ENCODE results near the gene RARB. TPM values are rescaled to one million over a fixed set of nuclear protein-coding genes. Genes with fewer than 3 reads are reported as not detected.

The RARB gene
- total and polyA plus RNA-seq, 2 experiments from 2014 or later, result 0.14 to 0.42 TPM

DNA sequence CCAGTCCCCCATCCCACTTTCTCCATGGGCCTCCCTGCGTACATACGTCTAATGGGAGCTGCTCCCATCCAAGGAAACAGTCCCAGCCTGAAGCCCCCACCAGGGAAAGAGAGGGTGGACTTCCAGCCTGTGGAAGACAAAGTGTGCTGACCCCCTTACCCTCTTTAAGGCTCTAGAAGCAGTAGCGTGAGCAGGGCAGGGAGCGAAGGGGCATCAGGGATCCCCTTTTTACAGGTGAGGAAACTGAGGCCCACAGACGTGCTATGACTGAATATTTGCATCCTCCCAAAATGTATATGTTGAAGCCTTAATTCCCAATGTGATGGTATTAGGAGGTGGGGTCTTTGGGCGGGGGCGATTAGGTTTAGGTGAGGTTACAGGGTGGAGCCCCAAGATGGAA lies 153.3 kb downstream of the RARB start:
- H3K9me3 Mint-ChIP-seq, result no peaks in the 10 kb centered on the region
- Histone ChIP-seq H3K79me2 (replicated peaks; ENCODE audit: insufficient read depth) (no peaks in the 10 kb centered on the region), H4K20me1 (replicated peaks; ENCODE audit: insufficient read depth) (no peaks in the 10 kb centered on the region), H3K27ac (ENCODE audit: low read depth) (no peak overlapping the region), H3K36me3 (ENCODE audit: insufficient read depth) (no peaks in the 10 kb centered on the region), H3K9me2 (ENCODE audit: insufficient read depth) (peaks cover 5% of the 10 kb centered on the region; the same call in 1 of the 2 replicates), H3K4me1 (ENCODE audit: insufficient read depth) (no peaks in the 10 kb centered on the region), H3K27me3 (ENCODE audit: insufficient read depth) (no peaks in the 10 kb centered on the region), H2AFZ (no peak overlapping the region), H3K4me2 (no peak overlapping the region), H3F3A (replicated peaks; ENCODE audit: low read depth) (no peaks in the 10 kb centered on the region), H3K4me3 (no peak overlapping the region)
- no peaks in the 10 kb centered on the region for H3K36me3 Mint-ChIP-seq (ENCODE audit: low read depth)
- H3K27me3 Mint-ChIP-seq (ENCODE audit: insufficient read depth, low read depth, poor library complexity), result peaks cover 12% of the 10 kb centered on the region
- H3K27ac Mint-ChIP-seq, result no peak overlapping the region
- H3K4me3 Mint-ChIP-seq, result no peak overlapping the region
- H3K4me1 Mint-ChIP-seq, result peaks cover 8% of the 10 kb centered on the region; the same call in 2 of the 3 replicates
- DNase-seq (ENCODE audit: low spot score) (no peak), ATAC-seq (no peak)
- TF ChIP-seq NANOG (IDR thresholded peaks at IDR 0.05; ENCODE audit: borderline replicate concordance) (no peak), STAT1 (IDR thresholded peaks at IDR 0.05; ENCODE audit: unreplicated experiment) (no peak), EZH2phosphoT487 (IDR thresholded peaks at IDR 0.05; ENCODE audit: unreplicated experiment) (no peak), CREB1 (CRISPR knock-in tag; IDR thresholded peaks at IDR 0.05; ENCODE audit: low read depth) (no peak), POLR2AphosphoS5 (IDR thresholded peaks at IDR 0.05; ENCODE audit: low read depth) (no peak), ZNF331 (CRISPR knock-in tag; IDR thresholded peaks at IDR 0.05; ENCODE audit: low read depth) (no peak), JUNB (IDR thresholded peaks at IDR 0.05; ENCODE audit: unreplicated experiment) (no peak), ZNF114 (CRISPR knock-in tag; IDR thresholded peaks at IDR 0.05) (no peak), EZH2 (IDR thresholded peaks at IDR 0.05; ENCODE audit: low read depth, unreplicated experiment) (no peak)
- TF ChIP-seq, protein P1, sequence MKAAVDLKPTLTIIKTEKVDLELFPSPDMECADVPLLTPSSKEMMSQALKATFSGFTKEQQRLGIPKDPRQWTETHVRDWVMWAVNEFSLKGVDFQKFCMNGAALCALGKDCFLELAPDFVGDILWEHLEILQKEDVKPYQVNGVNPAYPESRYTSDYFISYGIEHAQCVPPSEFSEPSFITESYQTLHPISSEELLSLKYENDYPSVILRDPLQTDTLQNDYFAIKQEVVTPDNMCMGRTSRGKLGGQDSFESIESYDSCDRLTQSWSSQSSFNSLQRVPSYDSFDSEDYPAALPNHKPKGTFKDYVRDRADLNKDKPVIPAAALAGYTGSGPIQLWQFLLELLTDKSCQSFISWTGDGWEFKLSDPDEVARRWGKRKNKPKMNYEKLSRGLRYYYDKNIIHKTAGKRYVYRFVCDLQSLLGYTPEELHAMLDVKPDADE (IDR thresholded peaks at IDR 0.05), result no peak
- TF ChIP-seq, protein P2, sequence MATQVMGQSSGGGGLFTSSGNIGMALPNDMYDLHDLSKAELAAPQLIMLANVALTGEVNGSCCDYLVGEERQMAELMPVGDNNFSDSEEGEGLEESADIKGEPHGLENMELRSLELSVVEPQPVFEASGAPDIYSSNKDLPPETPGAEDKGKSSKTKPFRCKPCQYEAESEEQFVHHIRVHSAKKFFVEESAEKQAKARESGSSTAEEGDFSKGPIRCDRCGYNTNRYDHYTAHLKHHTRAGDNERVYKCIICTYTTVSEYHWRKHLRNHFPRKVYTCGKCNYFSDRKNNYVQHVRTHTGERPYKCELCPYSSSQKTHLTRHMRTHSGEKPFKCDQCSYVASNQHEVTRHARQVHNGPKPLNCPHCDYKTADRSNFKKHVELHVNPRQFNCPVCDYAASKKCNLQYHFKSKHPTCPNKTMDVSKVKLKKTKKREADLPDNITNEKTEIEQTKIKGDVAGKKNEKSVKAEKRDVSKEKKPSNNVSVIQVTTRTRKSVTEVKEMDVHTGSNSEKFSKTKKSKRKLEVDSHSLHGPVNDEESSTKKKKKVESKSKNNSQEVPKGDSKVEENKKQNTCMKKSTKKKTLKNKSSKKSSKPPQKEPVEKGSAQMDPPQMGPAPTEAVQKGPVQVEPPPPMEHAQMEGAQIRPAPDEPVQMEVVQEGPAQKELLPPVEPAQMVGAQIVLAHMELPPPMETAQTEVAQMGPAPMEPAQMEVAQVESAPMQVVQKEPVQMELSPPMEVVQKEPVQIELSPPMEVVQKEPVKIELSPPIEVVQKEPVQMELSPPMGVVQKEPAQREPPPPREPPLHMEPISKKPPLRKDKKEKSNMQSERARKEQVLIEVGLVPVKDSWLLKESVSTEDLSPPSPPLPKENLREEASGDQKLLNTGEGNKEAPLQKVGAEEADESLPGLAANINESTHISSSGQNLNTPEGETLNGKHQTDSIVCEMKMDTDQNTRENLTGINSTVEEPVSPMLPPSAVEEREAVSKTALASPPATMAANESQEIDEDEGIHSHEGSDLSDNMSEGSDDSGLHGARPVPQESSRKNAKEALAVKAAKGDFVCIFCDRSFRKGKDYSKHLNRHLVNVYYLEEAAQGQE (IDR thresholded peaks at IDR 0.05; ENCODE audit: unreplicated experiment), result no peak
- TF ChIP-seq, protein P3, sequence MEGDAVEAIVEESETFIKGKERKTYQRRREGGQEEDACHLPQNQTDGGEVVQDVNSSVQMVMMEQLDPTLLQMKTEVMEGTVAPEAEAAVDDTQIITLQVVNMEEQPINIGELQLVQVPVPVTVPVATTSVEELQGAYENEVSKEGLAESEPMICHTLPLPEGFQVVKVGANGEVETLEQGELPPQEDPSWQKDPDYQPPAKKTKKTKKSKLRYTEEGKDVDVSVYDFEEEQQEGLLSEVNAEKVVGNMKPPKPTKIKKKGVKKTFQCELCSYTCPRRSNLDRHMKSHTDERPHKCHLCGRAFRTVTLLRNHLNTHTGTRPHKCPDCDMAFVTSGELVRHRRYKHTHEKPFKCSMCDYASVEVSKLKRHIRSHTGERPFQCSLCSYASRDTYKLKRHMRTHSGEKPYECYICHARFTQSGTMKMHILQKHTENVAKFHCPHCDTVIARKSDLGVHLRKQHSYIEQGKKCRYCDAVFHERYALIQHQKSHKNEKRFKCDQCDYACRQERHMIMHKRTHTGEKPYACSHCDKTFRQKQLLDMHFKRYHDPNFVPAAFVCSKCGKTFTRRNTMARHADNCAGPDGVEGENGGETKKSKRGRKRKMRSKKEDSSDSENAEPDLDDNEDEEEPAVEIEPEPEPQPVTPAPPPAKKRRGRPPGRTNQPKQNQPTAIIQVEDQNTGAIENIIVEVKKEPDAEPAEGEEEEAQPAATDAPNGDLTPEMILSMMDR (conservative IDR thresholded peaks at IDR 0.05; ENCODE audit: low read depth in 2 of 2), result no peak
- TF ChIP-seq, protein P4, sequence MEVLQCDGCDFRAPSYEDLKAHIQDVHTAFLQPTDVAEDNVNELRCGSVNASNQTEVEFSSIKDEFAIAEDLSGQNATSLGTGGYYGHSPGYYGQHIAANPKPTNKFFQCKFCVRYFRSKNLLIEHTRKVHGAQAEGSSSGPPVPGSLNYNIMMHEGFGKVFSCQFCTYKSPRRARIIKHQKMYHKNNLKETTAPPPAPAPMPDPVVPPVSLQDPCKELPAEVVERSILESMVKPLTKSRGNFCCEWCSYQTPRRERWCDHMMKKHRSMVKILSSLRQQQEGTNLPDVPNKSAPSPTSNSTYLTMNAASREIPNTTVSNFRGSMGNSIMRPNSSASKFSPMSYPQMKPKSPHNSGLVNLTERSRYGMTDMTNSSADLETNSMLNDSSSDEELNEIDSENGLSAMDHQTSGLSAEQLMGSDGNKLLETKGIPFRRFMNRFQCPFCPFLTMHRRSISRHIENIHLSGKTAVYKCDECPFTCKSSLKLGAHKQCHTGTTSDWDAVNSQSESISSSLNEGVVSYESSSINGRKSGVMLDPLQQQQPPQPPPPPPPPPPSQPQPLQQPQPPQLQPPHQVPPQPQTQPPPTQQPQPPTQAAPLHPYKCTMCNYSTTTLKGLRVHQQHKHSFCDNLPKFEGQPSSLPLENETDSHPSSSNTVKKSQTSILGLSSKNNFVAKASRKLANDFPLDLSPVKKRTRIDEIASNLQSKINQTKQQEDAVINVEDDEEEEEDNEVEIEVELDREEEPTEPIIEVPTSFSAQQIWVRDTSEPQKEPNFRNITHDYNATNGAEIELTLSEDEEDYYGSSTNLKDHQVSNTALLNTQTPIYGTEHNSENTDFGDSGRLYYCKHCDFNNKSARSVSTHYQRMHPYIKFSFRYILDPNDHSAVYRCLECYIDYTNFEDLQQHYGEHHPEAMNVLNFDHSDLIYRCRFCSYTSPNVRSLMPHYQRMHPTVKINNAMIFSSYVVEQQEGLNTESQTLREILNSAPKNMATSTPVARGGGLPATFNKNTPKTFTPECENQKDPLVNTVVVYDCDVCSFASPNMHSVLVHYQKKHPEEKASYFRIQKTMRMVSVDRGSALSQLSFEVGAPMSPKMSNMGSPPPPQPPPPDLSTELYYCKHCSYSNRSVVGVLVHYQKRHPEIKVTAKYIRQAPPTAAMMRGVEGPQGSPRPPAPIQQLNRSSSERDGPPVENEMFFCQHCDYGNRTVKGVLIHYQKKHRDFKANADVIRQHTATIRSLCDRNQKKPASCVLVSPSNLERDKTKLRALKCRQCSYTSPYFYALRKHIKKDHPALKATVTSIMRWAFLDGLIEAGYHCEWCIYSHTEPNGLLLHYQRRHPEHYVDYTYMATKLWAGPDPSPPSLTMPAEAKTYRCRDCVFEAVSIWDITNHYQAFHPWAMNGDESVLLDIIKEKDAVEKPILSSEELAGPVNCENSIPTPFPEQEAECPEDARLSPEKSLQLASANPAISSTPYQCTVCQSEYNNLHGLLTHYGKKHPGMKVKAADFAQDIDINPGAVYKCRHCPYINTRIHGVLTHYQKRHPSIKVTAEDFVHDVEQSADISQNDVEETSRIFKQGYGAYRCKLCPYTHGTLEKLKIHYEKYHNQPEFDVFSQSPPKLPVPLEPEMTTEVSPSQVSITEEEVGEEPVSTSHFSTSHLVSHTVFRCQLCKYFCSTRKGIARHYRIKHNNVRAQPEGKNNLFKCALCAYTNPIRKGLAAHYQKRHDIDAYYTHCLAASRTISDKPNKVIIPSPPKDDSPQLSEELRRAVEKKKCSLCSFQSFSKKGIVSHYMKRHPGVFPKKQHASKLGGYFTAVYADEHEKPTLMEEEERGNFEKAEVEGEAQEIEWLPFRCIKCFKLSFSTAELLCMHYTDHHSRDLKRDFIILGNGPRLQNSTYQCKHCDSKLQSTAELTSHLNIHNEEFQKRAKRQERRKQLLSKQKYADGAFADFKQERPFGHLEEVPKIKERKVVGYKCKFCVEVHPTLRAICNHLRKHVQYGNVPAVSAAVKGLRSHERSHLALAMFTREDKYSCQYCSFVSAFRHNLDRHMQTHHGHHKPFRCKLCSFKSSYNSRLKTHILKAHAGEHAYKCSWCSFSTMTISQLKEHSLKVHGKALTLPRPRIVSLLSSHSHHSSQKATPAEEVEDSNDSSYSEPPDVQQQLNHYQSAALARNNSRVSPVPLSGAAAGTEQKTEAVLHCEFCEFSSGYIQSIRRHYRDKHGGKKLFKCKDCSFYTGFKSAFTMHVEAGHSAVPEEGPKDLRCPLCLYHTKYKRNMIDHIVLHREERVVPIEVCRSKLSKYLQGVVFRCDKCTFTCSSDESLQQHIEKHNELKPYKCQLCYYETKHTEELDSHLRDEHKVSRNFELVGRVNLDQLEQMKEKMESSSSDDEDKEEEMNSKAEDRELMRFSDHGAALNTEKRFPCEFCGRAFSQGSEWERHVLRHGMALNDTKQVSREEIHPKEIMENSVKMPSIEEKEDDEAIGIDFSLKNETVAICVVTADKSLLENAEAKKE (CRISPR knock-in tag; IDR thresholded peaks at IDR 0.05), result no peak

Data from GM23338 (cell line).